GM23338 (cell line): Measurements from ENCODE around the gene MIER2. TPM values are rescaled to one million over a fixed set of nuclear protein-coding genes. Genes with fewer than 3 reads are reported as not detected.

Experiments
- ATAC-seq: fragments of 200-7000 bp; cut with Tn5 transposase; 3 replicates; pipeline ENCODE4 v1.9.1; 2020
- DNase-seq: peaks from one replicate; pipeline ENCODE4 v3.0.0-alpha.2; 2015; ENCODE audit warnings: low spot score
- H2AFZ ChIP-seq: fragments of 200-600 bp; sonication (generic); 2 replicates; pipeline ENCODE4 v1.8.0; 2016; ENCODE audit warnings: antibody characterized with exemption, mild to moderate bottlenecking, moderate library complexity
- H3F3A ChIP-seq: fragments of 200-600 bp; sonication (generic); replicated peaks from 2 replicates; pipeline ENCODE4 v1.8.0; 2017; ENCODE audit warnings: antibody characterized with exemption, mixed run types, low read depth
- H3K27ac ChIP-seq: fragments of 200-600 bp; sonication (generic); 2 replicates; pipeline ENCODE4 v1.6.1; 2016; ENCODE audit warnings: low read depth
- H3K27me3 ChIP-seq: fragments of 200-600 bp; sonication (generic); 2 replicates; pipeline ENCODE4 v1.8.0; 2016; ENCODE audit warnings: mild to moderate bottlenecking, mixed run types, moderate library complexity; ENCODE audit not compliant: insufficient read depth
- H3K36me3 ChIP-seq: fragments of 200-600 bp; sonication (generic); 2 replicates; pipeline ENCODE4 v1.8.0; 2016; ENCODE audit warnings: mild to moderate bottlenecking; ENCODE audit not compliant: insufficient read depth
- H3K4me1 ChIP-seq: fragments of 200-600 bp; sonication (generic); 2 replicates; pipeline ENCODE4 v1.8.0; 2016; ENCODE audit warnings: mild to moderate bottlenecking, moderate library complexity; ENCODE audit not compliant: insufficient read depth
- H3K4me2 ChIP-seq: fragments of 200-600 bp; sonication (generic); 2 replicates; pipeline ENCODE4 v1.7.1; 2017; ENCODE audit warnings: mixed run types
- H3K4me3 ChIP-seq: fragments of 200-600 bp; sonication (generic); 2 replicates; pipeline ENCODE4 v1.6.1; 2016; ENCODE audit warnings: mixed run types
- H3K79me2 ChIP-seq: fragments of 200-600 bp; sonication (generic); replicated peaks from 2 replicates; pipeline ENCODE4 v1.8.0; 2017; ENCODE audit warnings: mild to moderate bottlenecking; ENCODE audit not compliant: insufficient read depth
- H3K9me2 ChIP-seq: fragments of 200-600 bp; sonication (generic); 2 replicates; pipeline ENCODE4 v1.8.0; 2017; ENCODE audit not compliant: insufficient read depth
- H4K20me1 ChIP-seq: fragments of 200-600 bp; sonication (generic); replicated peaks from 2 replicates; pipeline ENCODE4 v1.8.0; 2017; ENCODE audit warnings: mild to moderate bottlenecking; ENCODE audit not compliant: insufficient read depth
- H3K27ac Mint-ChIP-seq: 2 replicates; pipeline ENCODE4 v1.8.0; 2020; ENCODE audit warnings: inconsistent platforms, mild to moderate bottlenecking, moderate library complexity, mixed read lengths
- H3K27me3 Mint-ChIP-seq: 3 replicates; pipeline ENCODE4 v1.8.0; 2022; ENCODE audit warnings: low read depth, mild to moderate bottlenecking, moderate library complexity, mixed read lengths, inconsistent platforms; ENCODE audit not compliant: insufficient read depth, poor library complexity
- H3K36me3 Mint-ChIP-seq: 3 replicates; pipeline ENCODE4 v1.8.0; 2021; ENCODE audit warnings: low read depth, mild to moderate bottlenecking, inconsistent platforms, moderate library complexity, mixed read lengths
- H3K4me1 Mint-ChIP-seq: 3 replicates; pipeline ENCODE4 v1.8.0; 2020; ENCODE audit warnings: mild to moderate bottlenecking, inconsistent platforms, mixed read lengths
- H3K4me3 Mint-ChIP-seq: 3 replicates; pipeline ENCODE4 v1.8.0; 2021; ENCODE audit warnings: moderate library complexity, mild to moderate bottlenecking, inconsistent platforms, mixed read lengths
- H3K9me3 Mint-ChIP-seq: 3 replicates; pipeline ENCODE4 v1.8.0; 2020; ENCODE audit warnings: moderate library complexity, mild to moderate bottlenecking, inconsistent platforms, mixed read lengths
- CTCF ChIP-seq, 2 experiments: fragments of 200-600 bp in 1 of 2; sonication (generic) in 1 of 2; conservative IDR thresholded peaks; 2 replicates each; pipeline versions ENCODE4 v1.5.1 to v1.6.1; 2016 to 2017; ENCODE audit warnings: antibody characterized with exemption in 2 of 2, low read depth in 2 of 2, mild to moderate bottlenecking in 2 of 2, moderate library complexity in 1 of 2
- EZH2phosphoT487 ChIP-seq: fragments of 200-600 bp; sonication (generic); IDR thresholded peaks from one replicate; pipeline ENCODE4 v1.8.1; 2018; ENCODE audit warnings: antibody characterized with exemption; ENCODE audit not compliant: unreplicated experiment
- JUNB ChIP-seq: IDR thresholded peaks from one replicate; pipeline ENCODE4 v1.6.1; 2016; ENCODE audit warnings: antibody characterized with exemption; ENCODE audit not compliant: unreplicated experiment
- NANOG ChIP-seq: IDR thresholded peaks from 2 replicates; pipeline ENCODE4 v1.6.1; 2016; ENCODE audit warnings: antibody characterized with exemption, borderline replicate concordance
- POLR2AphosphoS5 ChIP-seq: IDR thresholded peaks from 2 replicates; pipeline ENCODE4 v1.6.1; 2016; ENCODE audit warnings: antibody characterized with exemption, low read depth
- STAT1 ChIP-seq: IDR thresholded peaks from one replicate; pipeline ENCODE4 v1.6.1; 2016; ENCODE audit warnings: antibody characterized with exemption; ENCODE audit not compliant: unreplicated experiment
- ZNF114 ChIP-seq: fragments of 250-450 bp; sonication (Bioruptor Pico); IDR thresholded peaks from 2 replicates; pipeline ENCODE4 v1.5.0; 2020; ENCODE audit warnings: mild to moderate bottlenecking, moderate library complexity
- ZNF462 ChIP-seq: fragments of 250-450 bp; sonication (Bioruptor Pico); IDR thresholded peaks from 2 replicates; pipeline ENCODE4 v1.5.0; 2020; ENCODE audit warnings: mild to moderate bottlenecking, moderate library complexity
- polyA plus RNA-seq: library from polyadenylated mRNA; unstranded; fragments of >200 nt; fragmentation: Nextera tagmentation; extraction: Ambion mirVana; gene quantifications from 2 replicates; pipeline ENCODE4 v1.2.1, GENCODE V29; 2016
- total RNA-seq: library from RNA; depleted of rRNA; stranded (reverse); fragments of >200 nt; shearing (Covaris generic); gene quantifications from 2 replicates; pipeline ENCODE4 v1.2.3, GENCODE V29; 2014

The MIER2 gene
- total and polyA plus RNA-seq, 2 experiments from 2014 or later, result 30.2 to 37.9 TPM

- TF ChIP-seq ZNF462 (no peak), POLR2AphosphoS5 (no peak), EZH2phosphoT487 (no peak), ZNF114 (no peak)
These were observed 51.6 kb downstream of the MIER2 start (continued) for GRCh38 chr19:292951-293350.

- peaks cover 28% of the 10 kb centered on the region for H3K27me3 Mint-ChIP-seq
- Histone ChIP-seq H3F3A (peaks cover 10% of the 10 kb centered on the region), H3K36me3 (peaks cover 1% of the 10 kb centered on the region; the same call in 1 of the 2 replicates), H3K27me3 (peaks cover 12% of the 10 kb centered on the region), H4K20me1 (no peaks in the 10 kb centered on the region), H3K27ac (no peak overlapping the region), H3K4me2 (no peak overlapping the region), H3K4me3 (no peak overlapping the region; the same call in 1 of the 2 replicates), H2AFZ (no peak overlapping the region), H3K79me2 (peaks cover 13% of the 10 kb centered on the region), H3K4me1 (peaks cover 30% of the 10 kb centered on the region), H3K9me2 (no peaks in the 10 kb centered on the region)
- TF ChIP-seq STAT1 (no peak), NANOG (no peak), ZNF114 (no peak), CTCF (conservative IDR thresholded peaks at IDR 0.05; ENCODE audit: low read depth in 2 of 2) (no peak), JUNB (no peak)
- no peak for ATAC-seq
- no peak for DNase-seq
- peaks cover 47% of the 10 kb centered on the region for H3K4me1 Mint-ChIP-seq
- peak overlapping the region; percentile 12; the same call in 1 of the 3 replicates for H3K4me3 Mint-ChIP-seq
- peaks cover 28% of the 10 kb centered on the region for H3K36me3 Mint-ChIP-seq
- no peak overlapping the region for H3K27ac Mint-ChIP-seq
- H3K9me3 Mint-ChIP-seq, result peaks cover 28% of the 10 kb centered on the region
These were observed 52.2 kb downstream of the MIER2 start for GRCh38 chr19:292281-292884.
